HG03460 (cell line): ENCODE results near the gene PSAT1.
"Not testable (repeated sequence)": the region's sequence is repeated elsewhere in the genome, so short reads cannot be mapped to it uniquely, and the experiment has no call there.

Experiments used
- ATAC-seq: cut with Tn5 transposase; IDR thresholded peaks from one replicate; pipeline ENCODE4 v1.9.1; 2021; ENCODE audit not compliant: unreplicated experiment

Gene PSAT1

DNA sequence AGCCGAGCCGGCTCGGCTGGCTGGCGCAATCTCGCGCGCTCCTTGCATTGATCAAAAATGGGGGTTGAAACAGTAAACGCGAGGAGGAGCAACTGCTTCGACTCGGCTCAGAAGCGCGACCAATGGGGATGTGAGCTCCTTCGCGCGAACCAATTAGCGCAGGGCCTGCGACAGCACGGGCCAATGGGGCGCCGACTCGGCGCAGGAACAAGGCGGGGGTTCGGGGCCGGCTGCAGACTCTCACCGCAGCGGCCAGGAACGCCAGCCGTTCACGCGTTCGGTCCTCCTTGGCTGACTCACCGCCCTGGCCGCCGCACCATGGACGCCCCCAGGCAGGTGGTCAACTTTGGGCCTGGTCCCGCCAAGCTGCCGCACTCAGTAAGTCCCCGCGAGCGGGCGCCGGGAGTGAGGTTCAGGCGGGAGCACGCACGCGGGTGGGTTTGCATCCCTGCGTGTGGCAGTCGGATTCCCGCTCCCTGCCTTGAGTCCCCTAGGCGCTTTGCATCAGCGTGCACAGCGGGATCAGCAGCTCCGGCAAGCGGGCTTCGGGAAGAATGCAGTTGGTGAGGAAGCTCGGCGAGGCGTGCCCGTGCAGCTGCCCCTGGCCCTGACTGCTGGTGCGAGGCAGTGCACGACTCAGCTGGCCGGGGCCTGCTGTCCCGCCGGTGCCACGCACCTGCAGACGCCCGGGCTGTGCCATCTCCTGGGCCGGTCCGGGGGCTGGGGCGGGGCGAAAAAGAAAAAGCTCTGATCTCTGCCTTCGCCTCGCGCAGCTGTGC, at the start of gene PSAT1:
PSAT1 (plus strand) TSS at position 233 of the 779 bp plus-strand sequence; CDS start at position 319, 86 bp downstream.
- ATAC-seq, result peak; percentile 97

DNA sequence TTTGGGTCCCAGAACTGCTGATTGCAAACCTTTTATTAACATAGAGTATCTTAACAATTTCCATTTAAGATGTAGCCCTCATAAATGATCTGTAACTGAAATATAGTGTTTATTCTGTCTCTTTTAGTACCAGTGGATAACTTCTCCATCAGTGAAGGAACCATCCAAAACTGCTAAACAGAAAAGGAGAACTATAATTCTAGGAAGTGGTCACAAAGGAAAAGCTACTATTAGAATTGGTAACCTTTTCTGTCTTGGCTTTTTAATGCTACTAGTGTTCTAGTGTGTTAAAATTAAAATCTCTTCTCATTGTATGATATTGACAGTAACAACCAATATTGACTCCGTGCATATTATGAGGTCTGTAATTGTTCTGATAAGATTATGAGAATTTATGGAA, 48.3 kb upstream of the PSAT1 start:
- ATAC-seq, result no peak

DNA sequence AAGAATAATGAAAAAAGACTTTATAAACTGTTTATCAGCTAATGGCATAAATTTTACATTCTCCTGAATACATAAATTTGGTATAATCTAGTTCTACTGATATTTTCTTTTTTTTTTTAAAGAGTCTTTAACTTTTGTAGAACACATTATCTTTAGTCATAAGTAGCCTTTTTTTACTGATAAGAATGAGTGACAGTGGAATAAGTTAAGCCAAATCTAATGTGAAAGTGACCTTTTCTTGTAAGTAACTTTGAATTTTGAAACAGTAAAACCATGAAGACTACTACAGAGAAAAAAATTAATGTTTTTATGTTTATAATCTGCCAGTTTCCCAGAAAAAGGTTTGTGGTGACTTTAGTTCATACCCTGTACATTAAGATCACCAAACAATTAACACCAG, 47.4 kb upstream of the PSAT1 start:
- no peak for ATAC-seq

DNA sequence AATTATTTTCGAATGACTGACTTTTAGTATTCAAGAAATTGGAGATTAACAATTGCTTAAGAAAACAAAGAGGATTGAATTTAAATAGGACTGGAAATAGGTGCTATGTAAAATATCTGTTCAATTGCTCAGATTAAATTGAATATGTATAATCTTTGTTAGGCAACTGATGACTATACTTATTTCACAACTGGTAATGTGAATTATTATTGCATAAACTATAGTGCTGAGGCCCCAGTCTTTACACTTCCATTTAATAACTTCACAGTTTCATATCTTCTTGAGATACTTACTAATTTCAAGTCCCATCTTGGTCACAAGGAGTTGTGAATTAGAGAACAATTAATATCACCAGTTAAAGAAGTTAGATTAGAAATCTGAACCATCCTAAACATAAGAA, 44.3 kb upstream of the PSAT1 start:
- ATAC-seq, result no peak

DNA sequence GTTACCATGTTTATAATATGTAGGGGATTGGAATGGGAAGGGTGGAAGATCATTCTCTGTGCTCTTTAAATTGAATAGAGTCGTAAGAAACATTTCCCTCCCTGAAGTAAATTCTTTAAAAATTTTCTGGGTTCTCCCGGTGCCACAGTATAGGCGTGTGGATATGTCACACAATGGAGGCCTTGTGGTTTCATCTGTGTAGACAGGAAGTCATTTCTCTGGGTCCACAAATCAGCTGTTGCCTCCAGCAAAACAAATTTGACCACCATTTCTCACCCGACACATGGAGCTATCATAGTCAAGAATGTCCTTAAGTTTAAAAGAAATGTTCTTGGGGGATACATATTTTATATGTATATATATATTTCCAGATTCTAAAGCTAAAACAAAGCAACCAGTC, 43.6 kb upstream of the PSAT1 start:
- ATAC-seq, result no peak

DNA sequence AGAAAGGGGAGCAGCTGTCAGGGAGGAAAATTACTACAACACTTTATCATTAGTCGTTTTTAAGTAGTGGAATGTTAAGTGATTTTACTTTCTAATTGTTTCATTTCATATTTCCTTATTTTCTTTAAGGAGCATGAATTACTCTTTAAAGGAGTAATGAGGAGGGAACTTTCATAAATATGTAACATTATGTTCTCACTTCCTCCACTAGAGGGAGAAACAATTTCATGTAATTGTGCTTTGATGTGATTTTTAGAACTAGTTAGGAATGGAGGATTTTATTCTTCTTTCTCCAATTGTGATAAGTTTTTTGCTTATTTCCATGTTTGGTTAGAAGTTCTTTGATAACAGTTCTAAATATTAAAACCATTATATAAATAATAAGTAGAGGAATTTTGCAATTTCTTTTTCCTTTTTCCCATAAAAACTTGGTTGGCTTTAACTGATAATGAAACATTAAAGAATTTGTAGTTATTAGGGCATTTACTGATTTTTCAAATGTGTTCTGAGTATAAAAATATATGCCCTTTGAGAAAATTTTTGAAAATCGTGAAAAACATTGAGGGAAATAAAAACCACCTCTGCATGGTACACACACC, 35.4 kb upstream of the PSAT1 start:
- no peak for ATAC-seq

- no peak for ATAC-seq
Observed at GRCh38 chr9:78262655-78263054, 34.3 kb upstream of the PSAT1 start.

DNA sequence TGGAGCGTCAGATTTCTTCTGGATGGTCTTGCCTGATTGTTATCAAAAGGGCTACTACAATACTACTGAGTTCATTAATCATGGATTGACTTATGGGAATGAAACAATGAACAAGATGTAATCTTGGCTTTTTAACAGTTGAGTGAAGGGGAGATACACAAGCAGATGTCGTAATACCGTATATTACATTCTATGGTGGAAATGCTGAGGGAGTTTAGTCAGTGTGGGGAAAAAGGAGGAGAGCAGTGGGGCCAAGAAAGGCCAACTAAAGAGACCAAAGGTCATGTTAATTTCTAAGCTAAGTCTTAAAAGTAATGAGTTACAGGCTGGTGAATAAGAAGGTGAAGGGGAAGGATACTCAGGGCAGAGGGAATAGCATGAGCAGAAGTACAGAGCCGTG, 29.0 kb upstream of the PSAT1 start:
- no peak for ATAC-seq

DNA sequence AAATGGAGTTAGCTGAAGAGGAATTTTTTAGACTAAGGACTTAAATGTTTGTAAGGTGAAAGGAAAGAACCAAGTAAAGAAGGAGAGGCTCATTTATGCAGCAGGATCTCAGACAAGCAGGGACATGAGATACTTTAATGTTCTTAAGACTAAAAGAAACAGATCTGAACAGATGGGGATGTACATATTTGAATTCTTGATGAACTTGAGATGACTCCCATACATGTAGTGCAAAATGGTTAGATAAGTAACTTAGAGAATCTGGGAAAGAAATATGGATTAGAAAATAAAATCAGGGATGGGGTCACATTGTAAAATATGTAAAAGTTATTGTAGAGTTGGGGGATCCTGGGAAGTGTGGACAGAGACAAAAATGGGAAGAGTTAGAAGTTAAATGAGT, 27.1 kb upstream of the PSAT1 start:
- no peak for ATAC-seq

DNA sequence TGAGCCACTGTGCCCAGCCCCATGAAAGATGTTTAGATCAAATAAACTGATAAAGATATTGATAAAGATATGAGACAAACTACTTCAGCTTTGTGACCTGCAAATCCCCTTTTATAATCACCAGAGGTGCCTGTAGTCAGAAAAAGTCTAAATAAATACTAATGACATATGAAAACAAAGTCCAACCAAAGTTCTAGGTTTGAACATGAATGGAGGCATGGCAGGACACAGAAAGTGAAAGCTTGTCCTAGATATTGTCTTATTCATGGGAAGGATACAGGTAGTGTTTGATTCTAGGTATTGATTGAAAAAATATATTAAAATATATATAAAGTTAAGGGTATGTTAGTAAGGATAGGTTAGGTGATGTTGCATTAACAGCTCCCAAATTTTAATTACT, 24.6 kb upstream of the PSAT1 start:
- no peak for ATAC-seq

- no peak for ATAC-seq
Observed at GRCh38 chr9:78273761-78274160, 23.2 kb upstream of the PSAT1 start.

- ATAC-seq, result no peak
Observed at GRCh38 chr9:78278177-78278777, 18.6 kb upstream of the PSAT1 start.

- no peak for ATAC-seq
Observed at GRCh38 chr9:78278801-78279200, 18.1 kb upstream of the PSAT1 start.

DNA sequence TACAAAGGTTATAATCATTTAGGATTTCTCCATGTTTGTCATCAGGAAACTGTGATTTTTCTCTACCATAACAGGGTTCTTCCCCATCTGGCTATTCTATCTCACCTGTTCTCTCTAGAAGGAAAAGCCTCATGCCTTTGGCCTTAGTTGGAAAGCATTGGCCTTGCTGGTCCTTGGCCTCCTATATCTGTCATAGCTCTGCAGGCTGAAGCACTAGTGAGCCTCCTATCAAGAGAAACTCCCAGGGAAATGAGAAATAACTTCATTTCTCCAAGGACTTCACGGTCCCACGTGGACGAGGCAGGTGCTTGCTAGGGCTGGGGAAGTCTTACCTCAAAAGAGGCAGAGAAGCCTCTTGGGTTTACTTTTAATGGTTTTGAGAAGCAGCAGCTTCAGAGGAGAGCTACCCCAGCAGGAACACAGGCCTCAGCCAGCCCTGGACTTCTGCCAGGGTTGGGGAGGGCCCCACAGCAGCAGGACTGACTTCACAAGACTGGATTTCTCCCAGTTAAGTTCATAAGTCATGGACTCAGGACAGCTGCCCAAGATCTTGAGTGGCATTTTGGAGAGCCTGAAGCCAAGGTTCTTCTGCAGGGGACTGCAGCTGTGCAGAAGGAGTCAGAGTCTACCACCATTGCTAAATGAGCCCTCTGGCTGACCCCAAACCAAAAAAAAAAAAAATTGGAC, 15.8 kb upstream of the PSAT1 start:
- no peak for ATAC-seq

DNA sequence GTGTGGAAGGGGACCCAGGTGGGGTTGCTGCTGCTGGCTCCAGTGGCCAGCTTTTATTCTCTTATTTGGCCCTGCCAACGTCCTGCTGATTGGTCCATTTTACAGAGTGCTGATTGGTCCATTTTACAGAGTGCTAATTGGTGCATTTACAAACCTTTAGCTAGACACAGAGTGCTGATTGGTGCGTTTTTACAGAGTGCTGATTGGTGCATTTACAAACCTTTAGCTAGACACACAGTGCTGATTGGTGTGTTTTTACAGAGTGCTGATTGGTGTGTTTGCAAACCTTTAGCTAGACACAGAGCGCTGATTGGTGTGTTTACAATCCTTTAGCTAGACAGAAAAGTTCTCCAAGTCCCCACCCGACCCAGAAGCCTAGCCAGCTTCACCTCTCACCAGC, 12.7 kb upstream of the PSAT1 start:
- ATAC-seq, result not testable (repeated sequence)

GRCh38 chr9:78286125-78286524, 10.8 kb upstream of the PSAT1 start:
- no peak for ATAC-seq

GRCh38 chr9:78286946-78287388, 10.0 kb upstream of the PSAT1 start:
- ATAC-seq, result no peak

DNA sequence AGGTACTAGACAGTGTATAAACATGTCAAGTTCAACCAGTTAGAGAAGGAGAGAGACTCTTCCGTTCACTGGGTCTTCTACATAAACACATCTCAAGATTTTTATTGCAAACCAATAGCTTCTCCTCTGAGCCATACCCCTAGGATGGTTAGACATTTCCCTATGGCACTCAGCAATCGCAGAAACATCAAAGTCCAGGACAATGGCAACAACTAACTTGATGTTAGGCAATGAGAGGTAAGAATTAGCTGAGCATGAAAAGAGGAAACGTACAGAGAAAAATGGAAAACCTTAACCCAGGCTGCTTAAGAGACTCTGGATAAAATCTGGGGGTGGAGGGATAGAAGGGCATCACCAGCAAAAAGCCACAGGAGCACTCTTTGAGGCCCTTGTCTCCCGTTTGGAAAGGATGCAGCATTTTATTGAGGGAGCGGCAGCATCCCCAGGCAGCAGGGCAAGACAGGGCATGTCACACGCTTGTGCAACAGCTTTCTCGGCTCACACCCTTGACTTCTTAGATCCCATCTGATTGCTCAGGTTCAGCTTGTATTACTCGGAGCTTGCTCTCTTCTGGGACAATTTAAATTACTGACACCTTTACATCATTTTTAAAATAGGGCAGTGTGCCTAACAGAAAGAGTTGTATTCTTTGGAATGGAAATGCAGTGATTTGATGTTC, 8.6 kb upstream of the PSAT1 start:
- ATAC-seq, result no peak

DNA sequence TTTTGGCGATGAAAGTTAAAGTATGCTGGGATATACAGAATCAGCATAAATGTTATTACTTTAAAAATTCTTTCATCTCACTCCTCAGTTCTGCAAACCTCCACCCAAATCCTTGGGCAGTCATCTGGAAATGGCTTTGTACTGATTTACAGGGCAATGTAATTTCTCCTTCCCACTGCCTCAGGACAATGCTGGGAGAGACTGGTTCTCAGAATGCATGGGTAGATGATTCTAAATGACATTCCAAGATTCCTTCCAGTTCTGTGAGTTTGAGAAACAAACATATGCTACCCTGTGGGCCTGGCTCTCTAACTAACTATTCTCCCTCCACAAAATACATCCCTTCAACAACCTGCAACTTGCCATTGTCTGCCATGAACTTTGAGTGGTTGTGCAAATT, 7.5 kb upstream of the PSAT1 start:
- ATAC-seq, result no peak

GRCh38 chr9:78291240-78291925, 5.5 kb upstream of the PSAT1 start:
- no peak for ATAC-seq

DNA sequence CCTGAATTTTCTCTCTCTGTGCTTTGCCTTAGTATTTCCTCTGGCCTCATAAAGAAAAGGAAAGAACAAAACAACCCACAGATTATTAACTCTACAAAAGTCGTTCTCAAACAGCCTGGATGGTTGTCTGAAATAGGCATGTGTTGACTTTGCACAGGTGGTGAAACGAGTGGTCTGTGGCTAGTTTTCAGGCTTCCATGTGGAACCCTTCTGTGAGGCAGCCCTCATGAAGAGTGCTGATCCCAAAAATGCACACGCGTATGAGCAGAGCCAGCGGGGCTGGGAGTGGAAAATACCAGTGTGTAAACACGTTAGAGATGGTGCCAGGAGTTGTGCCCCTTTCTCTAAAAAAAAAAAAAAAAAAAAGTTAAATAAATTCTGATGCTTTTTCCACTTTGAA, 4.9 kb upstream of the PSAT1 start:
- no peak for ATAC-seq
